H1 (cell line): ENCODE measurements around the gene CBS. TPM values are rescaled to one million over a fixed set of nuclear protein-coding genes. Genes with fewer than 3 reads are reported as not detected.
"Not testable (repeated sequence)": the region's sequence is repeated elsewhere in the genome, so short reads cannot be mapped to it uniquely, and the experiment has no call there.

ENCODE experiments used
- CTCF ChIA-PET: fragments of 300-600 bp; sonication (Branson Sonifier 250); formaldehyde crosslinking; loops from one replicate; lab custom pipeline; 2021; ENCODE audit not compliant: partially characterized antibody; lab: Charles Lee
- POLR2A ChIA-PET: fragments of 300-600 bp; sonication (Branson Sonifier 250); formaldehyde crosslinking; loops from one replicate; lab custom pipeline; 2021; ENCODE audit warnings: inconsistent platforms; ENCODE audit not compliant: partially characterized antibody; lab: Charles Lee
- DNase-seq, 2 experiments: peaks; one replicate each; pipeline versions ENCODE4 v3.0.0 to v3.0.0-alpha.2; 2010 to 2022; ENCODE audit warnings: low spot score in 2 of 2, low read depth in 1 of 2, mixed read lengths in 1 of 2
- FAIRE-seq: peaks from 2 replicates; lab custom pipeline; 2011; peaks lifted over from hg19 to GRCh38; lab: Jason Lieb, UNC
- H2AFZ ChIP-seq: 2 replicates; pipeline ENCODE4 v1.8.1; 2012; ENCODE audit warnings: low read length, inconsistent platforms
- H2AK5ac ChIP-seq: 2 replicates; pipeline ENCODE4 v1.6.1; 2013; ENCODE audit warnings: low read depth, low read length
- H2BK120ac ChIP-seq: replicated peaks from 2 replicates; pipeline ENCODE3; 2013; ENCODE audit warnings: low read depth, low read length, inconsistent platforms
- H2BK12ac ChIP-seq: 2 replicates; pipeline ENCODE4 v1.6.1; 2013; ENCODE audit warnings: low read depth, low read length
- H2BK15ac ChIP-seq: 2 replicates; pipeline ENCODE4 v1.6.1; 2013; ENCODE audit warnings: low read length
- H2BK20ac ChIP-seq: 2 replicates; pipeline ENCODE4 v1.6.1; 2013; ENCODE audit warnings: low read length
- H2BK5ac ChIP-seq: 2 replicates; pipeline ENCODE4 v1.6.1; 2013; ENCODE audit warnings: low read depth, low read length
- H3K14ac ChIP-seq: 2 replicates; pipeline ENCODE4 v1.6.1; 2013; ENCODE audit warnings: inconsistent platforms; ENCODE audit not compliant: insufficient read length
- H3K18ac ChIP-seq: 2 replicates; pipeline ENCODE4 v1.6.1; 2013; ENCODE audit warnings: low read length; ENCODE audit errors: extremely low read depth
- H3K23ac ChIP-seq: 2 replicates; pipeline ENCODE4 v1.6.1; 2013; ENCODE audit warnings: inconsistent platforms; ENCODE audit not compliant: insufficient read length
- H3K23me2 ChIP-seq: 2 replicates; pipeline ENCODE4 v1.6.1; 2013; ENCODE audit warnings: low read depth, low read length
- H3K27ac ChIP-seq: 2 replicates; pipeline ENCODE4 v1.6.1; 2011; ENCODE audit warnings: low read depth, low read length, inconsistent platforms
- H3K27me3 ChIP-seq, 4 experiments: replicated peaks in 1 of 4; 1 replicate in 1 of 4; 2 replicates in 3 of 4; pipeline versions ENCODE4 v1.6.1 to v1.8.1; 2011 to 2013; ENCODE audit warnings: low read length in 3 of 4, mild to moderate bottlenecking in 3 of 4, inconsistent platforms in 2 of 4, mixed read lengths in 2 of 4, moderate library complexity in 1 of 4; ENCODE audit not compliant: control insufficient read depth in 3 of 4, insufficient read depth in 3 of 4; ENCODE audit errors: extremely low read depth in 1 of 4
- H3K36me3 ChIP-seq, 4 experiments: 2 replicates each; pipeline versions ENCODE4 v1.6.1 to v1.8.1; 2011 to 2013; ENCODE audit warnings: mild to moderate bottlenecking in 4 of 4, low read length in 3 of 4, moderate library complexity in 2 of 4, control low read depth in 1 of 4, inconsistent platforms in 1 of 4; ENCODE audit not compliant: insufficient read depth in 4 of 4, control insufficient read depth in 2 of 4
- H3K4ac ChIP-seq: replicated peaks from 2 replicates; pipeline ENCODE3; 2013; ENCODE audit warnings: low read length, low read depth, mixed read lengths, inconsistent platforms; ENCODE audit not compliant: insufficient read length
- H3K4me1 ChIP-seq, 4 experiments: replicated peaks in 1 of 4; 1 replicate in 1 of 4; 2 replicates in 3 of 4; pipeline versions ENCODE4 v1.6.1 to v1.8.1; 2011 to 2013; ENCODE audit warnings: low read length in 3 of 4, inconsistent platforms in 2 of 4, mixed read lengths in 1 of 4; ENCODE audit not compliant: insufficient read depth in 4 of 4, control insufficient read depth in 3 of 4
- H3K4me2 ChIP-seq, 2 experiments: 2 replicates each; pipeline versions ENCODE4 v1.6.1 to v1.8.1; 2011 to 2013; ENCODE audit warnings: low read depth in 2 of 2, low read length in 2 of 2, control low read depth in 1 of 2, inconsistent platforms in 1 of 2, mild to moderate bottlenecking in 1 of 2; ENCODE audit not compliant: insufficient read depth in 1 of 2
- H3K4me3 ChIP-seq, 4 experiments: fragments of 200-600, 300-600 bp in 1 of 4; sonication (generic), shearing (Covaris generic), sonication (Bioruptor Twin) in 1 of 4; 2 replicates each; pipeline versions ENCODE4 v1.5.1 to v1.8.1; 2011 to 2016; ENCODE audit warnings: low read length in 4 of 4, low read depth in 3 of 4, control low read depth in 2 of 4, inconsistent platforms in 2 of 4, mild to moderate bottlenecking in 2 of 4, mixed read lengths in 1 of 4, moderate library complexity in 1 of 4; ENCODE audit not compliant: insufficient read depth in 2 of 4; ENCODE audit errors: extremely low read depth in 1 of 4
- H3K56ac ChIP-seq: replicated peaks from 2 replicates; pipeline ENCODE3; 2013; ENCODE audit warnings: low read depth, mild to moderate bottlenecking, mixed read lengths, low read length, inconsistent platforms; ENCODE audit not compliant: insufficient read length
- H3K79me1 ChIP-seq: 2 replicates; pipeline ENCODE4 v1.6.1; 2013; ENCODE audit warnings: low read depth, low read length, control low read depth
- H3K79me2 ChIP-seq, 2 experiments: 2 replicates each; pipeline versions ENCODE4 v1.6.1 to v1.8.1; 2012 to 2013; ENCODE audit warnings: low read length in 2 of 2, mild to moderate bottlenecking in 2 of 2, inconsistent platforms in 1 of 2; ENCODE audit not compliant: insufficient read depth in 2 of 2, control insufficient read depth in 1 of 2
- H3K9ac ChIP-seq, 4 experiments: replicated peaks in 1 of 4; 1 replicate in 1 of 4; 2 replicates in 3 of 4; pipeline versions ENCODE4 v1.6.1 to v1.8.1; 2011 to 2013; ENCODE audit warnings: low read depth in 3 of 4, low read length in 3 of 4, control low read depth in 2 of 4, mild to moderate bottlenecking in 2 of 4, moderate library complexity in 2 of 4, inconsistent platforms in 1 of 4; ENCODE audit errors: extremely low read depth in 1 of 4
- H3K9me3 ChIP-seq, 2 experiments: 2 replicates each; pipeline versions ENCODE4 v1.6.1 to v1.8.1; 2012 to 2013; ENCODE audit warnings: mild to moderate bottlenecking in 2 of 2, moderate library complexity in 2 of 2, control low read depth in 1 of 2, inconsistent platforms in 1 of 2, low read depth in 1 of 2, low read length in 1 of 2, mixed read lengths in 1 of 2; ENCODE audit not compliant: insufficient read depth in 2 of 2
- H4K20me1 ChIP-seq, 2 experiments: replicated peaks in 1 of 2; 2 replicates each; pipeline versions ENCODE3 to v1.8.1; 2011 to 2013; ENCODE audit warnings: inconsistent platforms in 2 of 2, low read length in 2 of 2, mild to moderate bottlenecking in 1 of 2; ENCODE audit not compliant: insufficient read depth in 2 of 2, control insufficient read depth in 1 of 2
- H4K5ac ChIP-seq: 2 replicates; pipeline ENCODE4 v1.6.1; 2013; ENCODE audit warnings: low read length, low read depth, mixed read lengths, inconsistent platforms; ENCODE audit not compliant: insufficient read length
- H4K8ac ChIP-seq: 2 replicates; pipeline ENCODE4 v1.8.0; 2013; ENCODE audit warnings: mild to moderate bottlenecking, moderate library complexity, low read length, inconsistent platforms; ENCODE audit not compliant: insufficient read depth; ENCODE audit errors: extremely low read depth
- H4K91ac ChIP-seq: replicated peaks from 2 replicates; pipeline ENCODE3; 2013; ENCODE audit warnings: low read length, mixed read lengths, inconsistent platforms; ENCODE audit not compliant: insufficient read length
- WGBS, 2 experiments: shearing (Covaris generic) in 1 of 2; methylation state at CpG; one replicate each; pipeline versions ENCODE4 v1.1.6 to v1.1.7; 2013 to 2015; ENCODE audit warnings: low lambda C conversion rate in 2 of 2, mixed read lengths in 2 of 2, inconsistent platforms in 1 of 2, low coverage in 1 of 2, missing lambda C conversion rate in 1 of 2; ENCODE audit not compliant: insufficient replicate concordance in 2 of 2, insufficient coverage in 1 of 2, insufficient read length in 1 of 2; ENCODE audit errors: extremely low coverage in 1 of 2, missing lambda C conversion rate in 1 of 2; 5-methylcytosine and 5-hydroxymethylcytosine counted together
- polyA plus RNA-seq, 7 experiments: library from polyadenylated mRNA; depleted of rRNA in 3 of 7; stranded (reverse) in 5 of 7; unstranded in 2 of 7; fragments of >200 nt in 5 of 7; fragments of 200-250 nt in 2 of 7; gene quantifications; 1 replicate in 5 of 7; 2 replicates in 1 of 7; 4 replicates in 1 of 7; pipeline versions ENCODE4 v1.2.1 to v1.2.3, GENCODE V29; 2011 to 2013; ENCODE audit warnings: missing spikeins in 2 of 7, mixed read lengths in 2 of 7
- total RNA-seq: library from RNA; stranded (reverse); fragmentation: NEBNext Ultra II Directional; extraction: Animal tissue kit (Norgen Biotek cat#: 25700); gene quantifications from 2 replicates; pipeline ENCODE4 v1.2.1, GENCODE V29; 2021

Gene CBS
- total and polyA plus RNA-seq, 2 of the 8 experiments (the other 6 are each of a cell fraction or from before 2014, with no cell fraction given): 114 to 455 TPM

DNA sequence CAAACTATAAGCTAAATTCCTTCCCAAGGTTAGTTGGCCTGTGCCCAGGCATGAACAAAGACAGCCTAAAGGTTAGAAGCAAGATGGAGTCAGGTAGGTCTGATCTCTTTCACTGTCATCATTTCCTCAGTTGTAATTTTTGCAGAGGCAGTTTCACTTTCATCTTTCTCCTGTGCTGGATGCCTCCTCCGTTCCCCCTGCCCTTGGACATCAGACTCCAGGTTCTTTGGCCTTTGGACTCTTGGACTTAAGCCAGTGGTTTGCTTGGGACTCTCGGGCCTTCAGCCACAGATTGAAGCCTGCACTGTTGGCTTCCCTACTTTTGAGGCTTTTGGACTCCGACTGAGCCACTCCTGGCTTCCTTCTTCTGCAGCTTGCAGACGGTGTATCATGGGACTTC, 40.3 kb upstream of the CBS start:
- POLR2A ChIA-PET, H3K27ac ChIP-seq, DNase-seq, H4K91ac ChIP-seq, H3K18ac ChIP-seq, H4K8ac ChIP-seq, H2BK15ac ChIP-seq, H2AFZ ChIP-seq, H3K9ac ChIP-seq, H2BK12ac ChIP-seq, H2BK5ac ChIP-seq, CTCF ChIA-PET, H3K23me2 ChIP-seq, H3K23ac ChIP-seq, H3K4me1 ChIP-seq, H3K4me3 ChIP-seq, H3K9me3 ChIP-seq, H3K79me1 ChIP-seq, H3K79me2 ChIP-seq, H3K4ac ChIP-seq, H2BK120ac ChIP-seq, FAIRE-seq, H3K14ac ChIP-seq, H2AK5ac ChIP-seq, H2BK20ac ChIP-seq, H4K20me1 ChIP-seq, H3K4me2 ChIP-seq, H4K5ac ChIP-seq, H3K56ac ChIP-seq, H3K27me3 ChIP-seq, H3K36me3 ChIP-seq: not testable (repeated sequence)
- WGBS, 2 experiments: no CpG with 5 or more reads among the region's 4 CpGs

- H3K4me3 ChIP-seq, FAIRE-seq, H2BK120ac ChIP-seq, H2AFZ ChIP-seq, H3K36me3 ChIP-seq, H3K23me2 ChIP-seq, H3K14ac ChIP-seq, H3K79me2 ChIP-seq, H3K4me2 ChIP-seq, H3K4ac ChIP-seq, DNase-seq, H2BK20ac ChIP-seq, H4K20me1 ChIP-seq, H3K56ac ChIP-seq, H3K27me3 ChIP-seq, H3K23ac ChIP-seq, H2BK5ac ChIP-seq, H4K8ac ChIP-seq, H3K18ac ChIP-seq, H4K91ac ChIP-seq, H3K79me1 ChIP-seq, H2BK12ac ChIP-seq, H4K5ac ChIP-seq, CTCF ChIA-PET, H3K9me3 ChIP-seq, POLR2A ChIA-PET, H2BK15ac ChIP-seq, H2AK5ac ChIP-seq, H3K9ac ChIP-seq, H3K27ac ChIP-seq, H3K4me1 ChIP-seq: not testable (repeated sequence)
- WGBS, 2 experiments: 52% methylated on average over 3 of the region's 6 CpGs; no CpG with 5 or more reads in 1 of the 2 experiments
Observed at GRCh38 chr21:43114483-43114882, 38.8 kb upstream of the CBS start.
